Mesenchymal stem cell (in vitro differentiated cells and primary cell): ENCODE results near the gene OR13C4.

ENCODE experiments used
- DNase-seq: peaks from one replicate; pipeline ENCODE4 v3.0.0-alpha.2; 2013
- H2AFZ ChIP-seq: one replicate; pipeline ENCODE4 v1.6.1; 2013; ENCODE audit warnings: low read depth, mild to moderate bottlenecking, control low read depth, inconsistent platforms, low read length, moderate library complexity
- H2AK5ac ChIP-seq: 2 replicates; pipeline ENCODE4 v1.6.1; 2013; ENCODE audit warnings: low read length, moderate library complexity, mild to moderate bottlenecking, inconsistent platforms; ENCODE audit not compliant: severe bottlenecking
- H2BK120ac ChIP-seq: one replicate; pipeline ENCODE4 v1.6.1; 2013; ENCODE audit warnings: low read depth, mild to moderate bottlenecking, inconsistent platforms, low read length, moderate library complexity
- H2BK12ac ChIP-seq, 2 experiments: one replicate each; pipeline ENCODE4 v1.6.1; 2013; ENCODE audit warnings: inconsistent platforms in 2 of 2, low read length in 2 of 2, mild to moderate bottlenecking in 2 of 2, moderate library complexity in 2 of 2, control low read depth in 1 of 2
- H2BK15ac ChIP-seq: one replicate; pipeline ENCODE4 v1.6.1; 2013; ENCODE audit warnings: mild to moderate bottlenecking, low read depth, inconsistent platforms; ENCODE audit not compliant: poor library complexity, severe bottlenecking
- H2BK5ac ChIP-seq: 2 replicates; pipeline ENCODE4 v1.6.1; 2013; ENCODE audit warnings: low read depth, mild to moderate bottlenecking, low read length, control low read depth, inconsistent platforms; ENCODE audit not compliant: poor library complexity, severe bottlenecking
- H3K14ac ChIP-seq, 2 experiments: one replicate each; pipeline ENCODE4 v1.6.1; 2013; ENCODE audit warnings: inconsistent platforms in 2 of 2, low read length in 2 of 2, control low read depth in 1 of 2, mild to moderate bottlenecking in 1 of 2, moderate library complexity in 1 of 2
- H3K18ac ChIP-seq, 2 experiments: one replicate each; pipeline ENCODE4 v1.6.1; 2013; ENCODE audit warnings: inconsistent platforms in 2 of 2, low read length in 2 of 2, control low read depth in 1 of 2, low read depth in 1 of 2, mild to moderate bottlenecking in 1 of 2
- H3K23ac ChIP-seq, 2 experiments: one replicate each; pipeline ENCODE4 v1.6.1; 2013; ENCODE audit warnings: inconsistent platforms in 2 of 2, low read length in 2 of 2, mild to moderate bottlenecking in 2 of 2, moderate library complexity in 2 of 2, control low read depth in 1 of 2
- H3K27ac ChIP-seq: 2 replicates; pipeline ENCODE4 v1.5.1; 2013; ENCODE audit warnings: mild to moderate bottlenecking, moderate library complexity, low read length, control low read depth, inconsistent platforms; ENCODE audit not compliant: poor library complexity, severe bottlenecking
- H3K27me3 ChIP-seq, 2 experiments: 2 replicates each; pipeline versions ENCODE4 v1.6.1 to v1.7.0; 2013; ENCODE audit warnings: low read length in 2 of 2, mild to moderate bottlenecking in 2 of 2, moderate library complexity in 2 of 2, control low read depth in 1 of 2, inconsistent platforms in 1 of 2; ENCODE audit not compliant: control insufficient read depth in 1 of 2, insufficient read depth in 1 of 2
- H3K36me3 ChIP-seq, 2 experiments: 2 replicates each; pipeline versions ENCODE4 v1.6.1 to v1.7.0; 2013; ENCODE audit warnings: low read length in 2 of 2, control low read depth in 1 of 2, inconsistent platforms in 1 of 2, low read depth in 1 of 2, mild to moderate bottlenecking in 1 of 2; ENCODE audit not compliant: insufficient read depth in 2 of 2, control insufficient read depth in 1 of 2
- H3K4ac ChIP-seq, 2 experiments: one replicate each; pipeline ENCODE4 v1.6.1; 2013; ENCODE audit warnings: inconsistent platforms in 2 of 2, low read length in 2 of 2, mild to moderate bottlenecking in 2 of 2, moderate library complexity in 2 of 2, control low read depth in 1 of 2, low read depth in 1 of 2
- H3K4me1 ChIP-seq: 2 replicates; pipeline ENCODE4 v1.6.1; 2013; ENCODE audit warnings: low read depth, low read length, control low read depth; ENCODE audit not compliant: control insufficient read depth, insufficient read depth
- H3K4me2 ChIP-seq: 2 replicates; pipeline ENCODE4 v1.6.1; 2013; ENCODE audit warnings: low read length, mild to moderate bottlenecking, inconsistent platforms; ENCODE audit not compliant: poor library complexity, severe bottlenecking
- H3K4me3 ChIP-seq, 2 experiments: 2 replicates each; pipeline versions ENCODE4 v1.5.1 to v1.7.0; 2013; ENCODE audit warnings: low read length in 2 of 2, mild to moderate bottlenecking in 2 of 2, control low read depth in 1 of 2, low read depth in 1 of 2; ENCODE audit not compliant: insufficient read depth in 1 of 2
- H3K79me1 ChIP-seq: replicated peaks from 2 replicates; pipeline ENCODE4 v1.6.1; 2013; ENCODE audit warnings: mild to moderate bottlenecking, control low read depth, low read length, inconsistent platforms; ENCODE audit not compliant: poor library complexity, severe bottlenecking
- H3K9ac ChIP-seq: 2 replicates; pipeline ENCODE4 v1.7.0; 2013; ENCODE audit warnings: mild to moderate bottlenecking, low read length, moderate library complexity
- H3K9me3 ChIP-seq: 2 replicates; pipeline ENCODE4 v1.7.0; 2013; ENCODE audit warnings: mild to moderate bottlenecking, low read length; ENCODE audit not compliant: control insufficient read depth
- H4K8ac ChIP-seq: one replicate; pipeline ENCODE4 v1.6.1; 2013; ENCODE audit warnings: inconsistent platforms, mild to moderate bottlenecking, low read length, moderate library complexity
- H4K91ac ChIP-seq: one replicate; pipeline ENCODE4 v1.6.1; 2013; ENCODE audit warnings: mild to moderate bottlenecking, low read length, inconsistent platforms
- WGBS: methylation state at CpG from one replicate; pipeline ENCODE4 v1.1.7; 2013; ENCODE audit warnings: mixed read lengths; 5-methylcytosine and 5-hydroxymethylcytosine counted together

The OR13C4 gene

DNA sequence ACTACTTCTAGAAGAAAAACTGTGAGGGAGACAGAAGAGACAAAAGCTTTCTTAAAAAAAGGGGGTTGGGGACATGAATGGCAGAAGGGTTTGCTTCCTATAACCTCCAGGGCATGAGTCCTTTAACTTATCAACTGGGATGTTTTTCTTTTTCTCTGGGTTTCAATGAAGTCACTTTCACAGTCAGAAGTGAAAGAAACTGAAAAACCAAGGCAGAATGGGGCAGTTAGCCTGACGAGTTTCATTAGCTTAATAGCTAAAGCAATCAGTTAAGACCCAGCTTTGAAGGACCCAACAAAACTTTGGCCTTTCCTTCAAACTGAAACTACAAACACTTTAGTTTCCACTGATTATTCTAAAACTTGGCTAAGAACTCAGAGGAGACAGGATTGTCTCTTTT lies 37.3 kb upstream of the OR13C4 start:
- Histone ChIP-seq H3K79me1 (no peaks in the 10 kb centered on the region), H3K14ac (no peak overlapping the region), H3K36me3 (no peaks in the 10 kb centered on the region), H3K23ac (no peak overlapping the region), H2AK5ac (no peak overlapping the region), H3K18ac (no peak overlapping the region), H2BK5ac (no peak overlapping the region), H3K27me3 (no peaks in the 10 kb centered on the region), H3K4me1 (no peaks in the 10 kb centered on the region), H3K4me2 (no peak overlapping the region), H3K4ac (no peak overlapping the region), H3K27ac (no peak overlapping the region), H2BK120ac (no peak overlapping the region), H2BK15ac (no peak overlapping the region), H2AFZ (no peak overlapping the region), H3K4me3 (no peak overlapping the region), H3K9me3 (peaks cover 3% of the 10 kb centered on the region), H4K91ac (no peak overlapping the region), H2BK12ac (no peak overlapping the region), H4K8ac (no peak overlapping the region), H3K9ac (no peak overlapping the region)
- no peak for DNase-seq
- 15% methylated on average over 1 of the region's 1 CpG for WGBS

DNA sequence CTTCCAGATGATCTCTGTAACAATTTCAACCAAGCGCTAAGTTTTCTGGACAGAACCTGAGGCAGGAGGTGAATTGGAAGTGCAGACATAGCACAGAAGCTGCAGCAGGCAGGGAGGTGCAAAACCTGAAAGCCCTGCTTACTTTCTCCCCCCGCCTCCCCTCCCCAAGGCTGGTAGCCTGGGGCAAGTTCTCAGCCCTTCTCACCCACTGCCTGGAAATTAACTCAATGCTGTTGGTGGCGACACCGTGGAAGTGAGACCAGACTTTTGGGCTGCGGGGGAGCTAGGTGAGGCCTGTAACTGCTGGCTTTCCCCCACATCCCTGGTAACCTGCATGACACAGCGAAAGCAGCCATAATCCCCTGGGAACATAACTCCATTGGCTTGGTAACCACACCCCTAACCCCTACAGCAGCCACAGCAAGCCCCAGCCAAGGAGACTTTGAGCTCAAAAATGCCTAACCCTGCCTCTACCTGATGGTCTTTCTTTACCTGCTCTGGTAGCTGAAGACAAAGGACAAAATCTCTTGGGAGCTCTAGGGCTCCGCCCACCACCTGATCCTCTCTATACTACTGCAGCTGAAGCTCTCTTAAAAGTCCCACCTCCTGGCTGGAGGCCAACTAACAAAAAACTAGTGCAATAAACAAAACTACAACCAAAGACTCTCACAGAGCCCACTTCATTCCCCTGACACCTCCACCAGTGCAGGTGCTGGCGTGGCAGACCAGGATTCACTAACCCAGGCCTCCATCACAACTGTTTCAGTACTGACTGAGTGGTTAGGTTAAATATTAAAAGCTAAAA lies 30.0 kb upstream of the OR13C4 start:
- Histone ChIP-seq H3K23ac (no peak overlapping the region), H3K9ac (no peak overlapping the region), H3K4me1 (no peaks in the 10 kb centered on the region), H3K4me3 (no peak overlapping the region), H2AFZ (no peak overlapping the region), H3K4ac (no peak overlapping the region), H3K27ac (no peak overlapping the region), H3K27me3 (no peaks in the 10 kb centered on the region), H2BK12ac (no peak overlapping the region), H2BK5ac (no peak overlapping the region), H3K79me1 (no peaks in the 10 kb centered on the region), H4K91ac (no peak overlapping the region), H2BK120ac (no peak overlapping the region), H2AK5ac (no peak overlapping the region), H2BK15ac (no peak overlapping the region), H4K8ac (no peak overlapping the region), H3K9me3 (peaks cover 4% of the 10 kb centered on the region), H3K14ac (no peak overlapping the region), H3K4me2 (no peak overlapping the region), H3K18ac (no peak overlapping the region), H3K36me3 (no peaks in the 10 kb centered on the region)
- DNase-seq = no peak
- 75% methylated on average over 7 of the region's 8 CpGs for WGBS

DNA sequence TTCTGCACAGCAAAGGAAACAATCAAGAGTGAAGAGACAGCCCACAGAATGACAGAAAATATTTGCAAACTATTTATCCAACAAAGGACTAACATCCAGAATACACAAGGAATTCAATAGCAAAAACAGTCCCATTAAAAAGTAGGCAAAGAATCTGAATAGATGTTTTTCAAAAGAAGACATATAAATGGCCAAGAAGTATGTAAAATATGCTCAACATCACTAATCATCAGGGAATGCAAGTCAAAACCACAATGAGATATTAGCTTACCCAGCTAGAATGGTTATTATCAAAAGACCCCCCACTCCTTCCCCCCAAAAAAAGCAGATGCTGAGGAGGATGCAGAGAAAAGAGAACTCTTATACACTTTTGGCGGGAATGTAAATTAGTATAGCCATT lies 28.5 kb upstream of the OR13C4 start:
- WGBS = no CpG with 5 or more reads among the region's 1 CpG
- H3K4me2 ChIP-seq = no peak overlapping the region
- no peak overlapping the region for H2AFZ ChIP-seq
- no peaks in the 10 kb centered on the region for H3K4me1 ChIP-seq
- H4K91ac ChIP-seq = no peak overlapping the region
- no peaks in the 10 kb centered on the region for H3K79me1 ChIP-seq
- H2AK5ac ChIP-seq = no peak overlapping the region
- no peak overlapping the region for H2BK12ac ChIP-seq
- no peak overlapping the region for H3K14ac ChIP-seq
- H3K36me3 ChIP-seq = no peaks in the 10 kb centered on the region
- peaks cover 4% of the 10 kb centered on the region for H3K9me3 ChIP-seq
- no peak overlapping the region for H3K4me3 ChIP-seq
- no peak overlapping the region for H4K8ac ChIP-seq
- no peak overlapping the region for H3K18ac ChIP-seq
- H3K23ac ChIP-seq = no peak overlapping the region
- H2BK5ac ChIP-seq = no peak overlapping the region
- H3K27ac ChIP-seq = no peak overlapping the region
- H3K27me3 ChIP-seq = no peaks in the 10 kb centered on the region
- no peak overlapping the region for H2BK120ac ChIP-seq
- no peak for DNase-seq
- no peak overlapping the region for H3K9ac ChIP-seq
- H2BK15ac ChIP-seq = no peak overlapping the region
- no peak overlapping the region for H3K4ac ChIP-seq

DNA sequence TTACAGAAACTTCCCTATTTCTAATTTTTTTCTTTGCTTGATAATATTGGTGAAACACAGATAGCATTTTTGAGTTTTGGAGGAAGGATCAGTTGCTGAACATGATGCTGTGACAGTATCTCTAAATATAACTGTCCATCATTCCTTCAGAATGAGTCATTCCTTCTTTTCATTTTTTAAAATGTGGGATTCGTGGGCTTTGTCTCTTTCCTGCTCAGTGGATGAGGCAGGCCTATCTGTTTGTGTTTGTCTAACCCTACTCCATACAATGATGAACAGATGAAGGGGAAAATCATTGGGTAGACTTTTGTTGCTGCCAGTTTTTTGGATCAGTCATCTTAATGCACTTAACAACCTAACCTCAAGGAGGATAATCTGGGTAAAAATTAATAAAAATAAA lies 26.3 kb upstream of the OR13C4 start:
- Histone ChIP-seq H2BK15ac (no peak overlapping the region), H3K36me3 (no peaks in the 10 kb centered on the region), H3K9me3 (no peaks in the 10 kb centered on the region), H3K4me3 (no peak overlapping the region), H2AK5ac (no peak overlapping the region), H3K23ac (no peak overlapping the region), H3K14ac (no peak overlapping the region), H3K9ac (no peak overlapping the region), H2BK12ac (no peak overlapping the region), H3K27ac (no peak overlapping the region), H3K4me2 (no peak overlapping the region), H4K8ac (no peak overlapping the region), H2BK5ac (no peak overlapping the region), H3K18ac (no peak overlapping the region), H3K4me1 (no peaks in the 10 kb centered on the region), H2BK120ac (no peak overlapping the region), H4K91ac (no peak overlapping the region), H3K79me1 (no peaks in the 10 kb centered on the region), H3K4ac (no peak overlapping the region), H3K27me3 (no peaks in the 10 kb centered on the region), H2AFZ (no peak overlapping the region)
- DNase-seq = no peak
- no CpG with 5 or more reads among the region's 1 CpG for WGBS
